BJ (cell line): ENCODE data around the gene TFAM. TPM values are rescaled to one million over a fixed set of nuclear protein-coding genes. Genes with fewer than 3 reads are reported as not detected.

Experiments used
- CTCF ChIA-PET: fragments of 350-600 bp; formaldehyde crosslinking; extraction: SDS; loops from one replicate; lab custom pipeline; 2021; ENCODE audit warnings: antibody characterized with exemption, inconsistent platforms; lab: Yijun Ruan, JAX
- POLR2A ChIA-PET: fragments of 300-600 bp; sonication (Branson Sonifier 250); formaldehyde crosslinking; extraction: SDS; loops from one replicate; lab custom pipeline; 2021; ENCODE audit warnings: antibody characterized with exemption; lab: Charles Lee
- DNase-seq: peaks from one replicate; pipeline ENCODE4 v3.0.0-alpha.2; 2011; ENCODE audit warnings: low read depth
- H3K27me3 ChIP-seq: 2 replicates; pipeline ENCODE4 v1.6.0; 2011; ENCODE audit warnings: low read length; ENCODE audit not compliant: control insufficient read depth, insufficient read depth
- H3K36me3 ChIP-seq: 2 replicates; pipeline ENCODE4 v1.5.1; 2011; ENCODE audit warnings: low read length; ENCODE audit not compliant: control insufficient read depth, insufficient read depth
- H3K4me3 ChIP-seq: 2 replicates; pipeline ENCODE4 v1.5.1; 2011; ENCODE audit warnings: low read depth, mild to moderate bottlenecking, control low read depth, low read length
- polyA plus RNA-seq: library from polyadenylated mRNA; depleted of rRNA; stranded (reverse); fragments of >200 nt; gene quantifications from 2 replicates; pipeline ENCODE4 v1.2.3, GENCODE V29; 2011
- TF ChIP-seq, protein P1 (sequence below): IDR thresholded peaks from 2 replicates; pipeline ENCODE4 v1.5.1; 2011; ENCODE audit warnings: low read depth, mild to moderate bottlenecking, control low read depth, inconsistent platforms, low read length, moderate library complexity; ENCODE audit not compliant: insufficient read depth

TFAM gene
- polyA plus RNA-seq, 1 experiment = 9.0 TPM

DNA sequence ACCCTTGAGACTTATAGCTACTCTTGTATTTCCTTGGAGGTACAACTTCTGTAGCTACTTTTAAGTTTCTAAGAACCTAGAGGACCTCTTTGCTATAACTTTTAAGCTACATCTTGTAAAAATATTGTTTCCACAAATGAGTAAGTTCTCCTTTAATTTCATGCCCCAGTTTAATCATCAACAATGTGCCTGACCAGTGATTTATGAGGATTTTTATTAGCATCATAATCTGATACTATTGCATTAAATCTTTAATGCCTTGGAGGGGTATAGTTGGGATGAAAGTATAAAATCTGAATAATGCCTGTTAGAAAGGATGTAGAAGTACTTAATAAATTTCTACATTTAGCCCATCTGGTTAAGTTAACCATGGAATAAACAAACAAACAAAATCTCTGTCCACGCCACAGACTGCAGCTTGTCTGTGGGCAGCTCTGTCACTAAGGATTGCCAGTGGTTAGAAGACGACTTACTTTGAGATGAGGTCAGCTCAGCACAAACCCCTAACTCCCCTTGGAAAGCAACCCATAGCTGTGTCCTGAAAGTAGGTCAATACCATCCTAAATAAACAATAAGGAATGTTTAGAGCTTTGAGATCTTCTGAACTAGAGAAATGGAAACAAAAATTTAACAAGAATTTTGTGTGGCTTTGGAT lies 32.1 kb upstream of the TFAM start:
- TF ChIP-seq, protein P1, sequence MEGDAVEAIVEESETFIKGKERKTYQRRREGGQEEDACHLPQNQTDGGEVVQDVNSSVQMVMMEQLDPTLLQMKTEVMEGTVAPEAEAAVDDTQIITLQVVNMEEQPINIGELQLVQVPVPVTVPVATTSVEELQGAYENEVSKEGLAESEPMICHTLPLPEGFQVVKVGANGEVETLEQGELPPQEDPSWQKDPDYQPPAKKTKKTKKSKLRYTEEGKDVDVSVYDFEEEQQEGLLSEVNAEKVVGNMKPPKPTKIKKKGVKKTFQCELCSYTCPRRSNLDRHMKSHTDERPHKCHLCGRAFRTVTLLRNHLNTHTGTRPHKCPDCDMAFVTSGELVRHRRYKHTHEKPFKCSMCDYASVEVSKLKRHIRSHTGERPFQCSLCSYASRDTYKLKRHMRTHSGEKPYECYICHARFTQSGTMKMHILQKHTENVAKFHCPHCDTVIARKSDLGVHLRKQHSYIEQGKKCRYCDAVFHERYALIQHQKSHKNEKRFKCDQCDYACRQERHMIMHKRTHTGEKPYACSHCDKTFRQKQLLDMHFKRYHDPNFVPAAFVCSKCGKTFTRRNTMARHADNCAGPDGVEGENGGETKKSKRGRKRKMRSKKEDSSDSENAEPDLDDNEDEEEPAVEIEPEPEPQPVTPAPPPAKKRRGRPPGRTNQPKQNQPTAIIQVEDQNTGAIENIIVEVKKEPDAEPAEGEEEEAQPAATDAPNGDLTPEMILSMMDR = no peak
- DNase-seq = no peak
- POLR2A ChIA-PET = no interaction called here
- Histone ChIP-seq H3K27me3 (no peaks in the 10 kb centered on the region), H3K36me3 (no peaks in the 10 kb centered on the region), H3K4me3 (no peak overlapping the region)
- CTCF ChIA-PET = interaction anchor here (1.4 kb wide), 1 partner anchor 18 kb away, joined by 3 read pairs; the partner anchor contains the start of gene UBE2D1

DNA sequence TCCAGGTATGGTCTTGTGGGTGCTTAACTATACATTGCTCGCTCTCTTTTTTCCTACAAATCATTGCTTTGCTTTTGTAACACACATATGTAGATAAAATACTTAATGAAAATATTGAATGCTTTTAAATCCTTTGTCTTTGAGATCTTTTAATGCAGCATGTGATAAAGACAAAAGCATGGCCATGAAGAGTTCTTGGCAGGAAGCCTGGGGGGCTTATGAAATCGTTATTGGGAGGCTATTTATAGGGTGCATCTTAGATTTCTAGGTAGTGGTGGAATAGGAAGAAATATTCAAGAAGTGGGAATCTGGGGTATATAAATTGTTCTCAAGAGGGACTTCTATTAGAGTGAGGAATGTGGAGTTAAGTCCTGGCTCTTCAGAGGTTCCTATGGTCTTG lies 28.5 kb upstream of the TFAM start:
- Histone ChIP-seq H3K27me3 (no peaks in the 10 kb centered on the region), H3K36me3 (no peaks in the 10 kb centered on the region), H3K4me3 (no peak overlapping the region)
- no peak for DNase-seq
- TF ChIP-seq, protein P1 = no peak
- ChIA-PET CTCF (interaction anchor here (0.9 kb wide), 1 partner anchor 17 kb away, joined by 3 read pairs; no protein-coding TSS in a partner anchor), POLR2A (no interaction called here)

DNA sequence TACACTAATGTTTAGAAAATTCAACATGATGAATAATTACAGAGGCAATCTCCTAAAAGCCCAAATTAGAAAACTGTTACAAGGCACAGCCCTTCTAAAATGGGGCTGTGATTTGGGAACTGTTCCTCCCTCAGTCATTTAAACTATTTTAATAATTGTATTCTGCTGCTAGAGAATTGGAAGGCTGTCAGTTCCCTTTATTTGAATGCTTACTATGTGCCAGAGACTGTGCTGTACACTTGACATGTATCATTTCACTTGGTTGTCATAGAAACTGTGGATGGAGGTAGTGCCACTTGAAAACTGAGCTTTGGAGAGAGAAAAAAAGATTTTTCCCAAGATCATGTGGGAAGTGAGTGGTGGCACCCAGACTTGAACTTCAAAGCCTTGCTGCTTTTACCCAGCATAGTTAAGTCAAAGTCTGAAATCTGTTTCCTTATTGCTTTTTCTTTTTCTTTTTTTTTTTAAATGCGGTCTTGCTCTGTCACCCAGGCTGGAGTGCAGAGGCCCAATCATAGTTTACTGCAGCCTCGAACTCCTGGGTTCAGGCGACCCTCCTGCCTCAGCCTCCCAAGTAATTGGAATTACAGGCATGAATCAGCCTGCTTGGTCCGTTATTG lies 26.8 kb upstream of the TFAM start:
- ChIA-PET CTCF (interaction anchor here (0.7 kb wide), 1 partner anchor 422 kb away, joined by 5 read pairs; no protein-coding TSS in a partner anchor), POLR2A (no interaction called here)
- Histone ChIP-seq H3K4me3 (no peak overlapping the region), H3K36me3 (no peaks in the 10 kb centered on the region), H3K27me3 (no peaks in the 10 kb centered on the region)
- DNase-seq = no peak
- TF ChIP-seq, protein P1 = no peak

DNA sequence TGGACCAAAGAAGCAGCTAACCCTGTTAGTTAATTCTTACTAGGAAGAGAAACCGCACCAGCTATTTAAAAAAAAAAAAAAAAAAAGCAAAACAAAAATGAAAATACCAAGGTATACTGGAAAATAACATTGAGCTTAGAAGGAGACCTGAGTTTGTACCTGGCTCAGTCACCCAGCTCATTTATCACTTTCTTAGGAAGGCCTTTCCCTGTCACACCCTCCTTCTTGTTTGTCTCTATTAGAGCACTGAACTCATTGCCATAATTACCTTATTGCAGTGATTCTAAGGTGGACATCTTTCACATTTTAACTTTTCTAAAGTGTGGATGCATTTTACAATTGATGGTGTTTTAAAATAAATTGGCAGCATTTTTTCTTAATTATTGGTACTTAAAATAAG lies 26.3 kb upstream of the TFAM start:
- TF ChIP-seq, protein P1 = no peak
- DNase-seq = no peak
- Histone ChIP-seq H3K4me3 (no peak overlapping the region), H3K27me3 (no peaks in the 10 kb centered on the region), H3K36me3 (no peaks in the 10 kb centered on the region)
- ChIA-PET POLR2A (no interaction called here), CTCF (interaction anchor here (0.7 kb wide), 1 partner anchor 422 kb away, joined by 5 read pairs; no protein-coding TSS in a partner anchor)

DNA sequence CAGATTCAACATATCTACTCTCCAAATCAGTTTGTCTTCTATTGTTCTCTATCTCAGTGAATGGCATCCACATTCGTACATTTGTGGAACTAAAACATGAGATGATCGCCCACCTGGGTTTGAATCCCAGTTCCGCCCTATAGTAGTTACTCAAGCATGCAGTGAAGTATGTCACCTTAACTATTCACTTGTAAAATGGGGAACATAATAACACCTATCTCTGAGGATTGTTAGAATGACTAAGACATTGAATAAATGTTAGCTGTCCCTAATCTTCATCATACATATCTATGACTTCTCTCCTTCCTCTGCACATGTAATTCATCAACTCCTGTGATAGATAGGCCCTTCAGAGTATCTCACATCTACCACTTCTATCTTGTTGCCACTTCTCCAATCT lies 25.7 kb upstream of the TFAM start:
- POLR2A ChIA-PET = no interaction called here
- DNase-seq = no peak
- H3K27me3 ChIP-seq = no peaks in the 10 kb centered on the region
- TF ChIP-seq, protein P1 = no peak
- H3K4me3 ChIP-seq = no peak overlapping the region
- CTCF ChIA-PET = no interaction called here
- no peaks in the 10 kb centered on the region for H3K36me3 ChIP-seq
